Fibroblast of peridontal ligament (primary cell): ENCODE measurements around the gene TAF11L12.
"Not testable (repeated sequence)": the region's sequence is repeated elsewhere in the genome, so short reads cannot be mapped to it uniquely, and the experiment has no call there.

Source experiments
- DNase-seq: peaks from one replicate; pipeline ENCODE4 v3.0.0-alpha.2; 2010; ENCODE audit errors: extremely low read depth

TAF11L12 gene

GRCh38 chr5:17610092-17610491 lies at the start of gene TAF11L12:
Gene TAF11L12, plus strand, starts transcription at chr5:17610392.
- not testable (repeated sequence) for DNase-seq

- DNase-seq = not testable (repeated sequence)
Measured at GRCh38 chr5:17585658-17586057, 24.5 kb upstream of the TAF11L12 start, which contains the start of gene TAF11L7. Gene TAF11L7, minus strand, starts transcription at chr5:17585758.

GRCh38 chr5:17590860-17591259 lies 19.3 kb upstream of the TAF11L12 start, which contains the start of gene TAF11L8:
Gene TAF11L8, minus strand, starts transcription at chr5:17590960.
- not testable (repeated sequence) for DNase-seq

GRCh38 chr5:17594255-17594654 lies 15.9 kb upstream of the TAF11L12 start, which contains the start of gene TAF11L9:
Gene TAF11L9, minus strand, starts transcription at chr5:17594394.
- not testable (repeated sequence) for DNase-seq

GRCh38 chr5:17597728-17598127 lies 12.5 kb upstream of the TAF11L12 start, which contains the start of gene TAF11L10:
Gene TAF11L10, minus strand, starts transcription at chr5:17597828.
- DNase-seq = not testable (repeated sequence)

GRCh38 chr5:17603880-17604279 lies 6.3 kb upstream of the TAF11L12 start, which contains the start of gene TAF11L11:
Gene TAF11L11, plus strand, starts transcription at chr5:17604183.
- not testable (repeated sequence) for DNase-seq

- DNase-seq = no peak
Measured at GRCh38 chr5:17604951-17605350, 5.2 kb upstream of the TAF11L12 start.

GRCh38 chr5:17607461-17607860 lies 2.7 kb upstream of the TAF11L12 start:
- DNase-seq = not testable (repeated sequence)

GRCh38 chr5:17614872-17615605 lies 4.8 kb downstream of the TAF11L12 start:
- DNase-seq = no peak

GRCh38 chr5:17619354-17619753 lies 9.2 kb downstream of the TAF11L12 start:
- DNase-seq = no peak

- DNase-seq = no peak
Measured at GRCh38 chr5:17620627-17621026, 10.4 kb downstream of the TAF11L12 start.

- no peak for DNase-seq
Measured at GRCh38 chr5:17625686-17626085, 15.5 kb downstream of the TAF11L12 start.

- DNase-seq = not testable (repeated sequence)
Measured at GRCh38 chr5:17631788-17632187, 21.6 kb downstream of the TAF11L12 start, which contains the start of gene TAF11L13. Gene TAF11L13, plus strand, starts transcription at chr5:17632088.

GRCh38 chr5:17634160-17634559 lies 24.0 kb downstream of the TAF11L12 start, which contains the start of gene TAF11L14:
Gene TAF11L14, plus strand, starts transcription at chr5:17634460.
- no peak for DNase-seq

GRCh38 chr5:17649232-17649631 lies 39.0 kb downstream of the TAF11L12 start:
- DNase-seq = not testable (repeated sequence)

GRCh38 chr5:17655201-17655759 lies 45.1 kb downstream of the TAF11L12 start:
- DNase-seq = not testable (repeated sequence)

GRCh38 chr5:17655921-17656320 lies 45.7 kb downstream of the TAF11L12 start:
- no peak for DNase-seq
